Measurements from ENCODE around the gene DDX4. TPM values are rescaled to one million over a fixed set of nuclear protein-coding genes. Genes with fewer than 3 reads are reported as not detected.

Gene DDX4
- total RNA-seq, 3 donors from 2014 or later, result not detected

DNA sequence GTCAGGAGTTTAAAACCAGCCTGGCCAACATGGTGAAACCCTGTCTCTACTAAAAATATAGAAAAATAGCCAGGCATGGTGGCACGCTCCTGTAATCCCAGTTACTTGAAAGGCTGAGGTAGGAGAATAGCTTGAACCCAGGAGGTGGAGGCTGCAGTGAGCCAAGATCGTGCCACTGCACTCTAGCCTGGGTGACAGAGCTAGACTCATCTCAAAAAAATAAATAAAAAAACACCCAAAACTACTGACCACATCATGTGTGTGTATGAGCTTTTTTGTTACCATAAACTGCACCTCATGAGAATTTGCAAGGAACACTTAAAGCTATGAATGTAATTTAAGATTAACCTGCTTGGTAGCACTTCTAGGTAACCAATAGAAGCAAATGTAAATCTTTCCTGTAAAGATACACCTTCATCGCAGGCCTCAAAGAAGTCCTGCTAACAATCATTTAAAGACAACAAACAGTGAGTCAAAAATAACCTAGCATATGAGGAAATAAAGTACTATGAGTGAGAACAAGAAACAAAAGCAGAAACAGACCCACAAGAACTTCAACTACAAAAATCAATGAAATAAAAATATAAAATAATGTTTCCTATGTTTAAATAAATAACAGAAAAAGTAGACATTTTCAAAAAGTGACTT is 38.7 kb upstream of the DDX4 start:
- Histone ChIP-seq H3K4me1 (ENCODE audit: low read depth) (no peaks in the 10 kb centered on the region), H3K9me3 (no peaks in the 10 kb centered on the region), H3K4me3 (no peak overlapping the region), H3K36me3 (ENCODE audit: low read depth) (no peaks in the 10 kb centered on the region)
- intact Hi-C loops (cut with DNase I, micrococcal nuclease), result no loop called here
- DNase-seq (no peak), ATAC-seq (peak; percentile 18)
- no peak for TF ChIP-seq CTCF (IDR thresholded peaks at IDR 0.05)

- ATAC-seq (peak; percentile 93), DNase-seq (no peak)
- no peaks in the 10 kb centered on the region for H3K4me1 ChIP-seq (ENCODE audit: low read depth)
- no peak for TF ChIP-seq CTCF (IDR thresholded peaks at IDR 0.05)
- no peaks in the 10 kb centered on the region for H3K9me3 ChIP-seq
- no peak overlapping the region for H3K4me3 ChIP-seq
- H3K36me3 ChIP-seq (ENCODE audit: low read depth), result no peaks in the 10 kb centered on the region
- intact Hi-C loops (cut with DNase I, micrococcal nuclease), result no loop called here
These were observed 37.1 kb upstream of the DDX4 start for GRCh38 chr5:55700745-55701144.

DNA sequence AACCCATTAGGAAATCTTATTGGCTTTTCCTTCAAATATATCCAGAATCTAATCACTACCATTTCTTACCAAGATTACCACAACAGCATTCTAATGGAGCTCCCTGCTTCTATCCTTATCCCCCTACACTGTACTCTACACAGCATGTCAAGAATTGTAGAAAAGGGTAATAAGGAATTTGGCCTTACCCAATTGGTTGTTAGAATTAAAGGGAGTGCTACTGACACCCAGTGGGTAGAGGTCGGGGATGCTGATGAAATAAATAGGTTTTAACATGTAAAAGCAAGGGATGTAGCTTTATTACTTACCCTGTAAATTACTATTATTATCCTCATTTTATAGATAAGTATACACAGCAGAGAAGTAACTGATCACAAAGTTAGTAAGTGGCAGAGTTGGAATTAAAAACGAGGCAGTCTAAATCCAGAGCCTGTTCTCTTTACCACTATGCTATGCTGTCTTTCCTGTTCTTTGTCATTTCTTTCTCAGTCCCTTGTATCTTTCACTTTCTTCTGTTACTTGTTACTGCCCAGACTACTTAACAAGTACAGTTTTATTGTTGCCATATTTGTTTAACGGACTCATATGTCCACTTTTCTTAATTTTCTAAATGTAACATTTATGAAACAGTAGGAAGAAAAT is 36.3 kb upstream of the DDX4 start:
- TF ChIP-seq CTCF (IDR thresholded peaks at IDR 0.05), result no peak

DNA sequence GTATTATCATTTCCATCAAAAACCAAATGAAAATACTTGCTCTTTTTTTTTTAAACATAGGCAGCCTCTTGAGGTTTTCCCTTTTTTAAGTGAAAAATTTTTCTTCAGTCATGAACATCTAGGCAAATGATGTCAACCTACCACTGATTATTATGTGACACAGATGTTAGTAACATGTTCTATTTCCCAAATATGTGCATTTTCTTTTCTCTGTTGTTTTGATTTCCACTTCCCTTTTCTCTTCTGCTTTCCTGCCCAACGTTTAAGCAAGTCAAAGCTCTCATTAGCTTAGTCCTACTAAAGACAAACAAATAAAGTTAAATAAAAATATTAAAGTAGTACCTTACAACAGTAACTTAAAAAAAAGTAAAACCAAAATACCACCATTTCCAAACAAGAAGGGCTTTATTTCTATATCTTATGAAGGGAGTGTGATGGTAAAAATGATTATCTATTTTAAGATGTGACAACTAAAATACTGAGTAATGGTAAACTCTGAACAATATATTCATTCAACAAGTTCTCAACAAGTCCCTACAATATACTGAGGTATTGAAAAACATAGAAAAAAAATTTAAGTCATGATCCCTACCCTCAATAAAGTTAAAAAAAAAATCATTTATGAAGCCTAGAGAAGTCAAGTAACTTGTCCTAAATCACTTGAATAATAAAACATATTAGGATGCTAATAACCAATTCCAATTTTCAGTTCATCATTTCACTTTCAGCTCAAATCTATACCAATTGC is 35.1 kb upstream of the DDX4 start:
- H3K9me3 ChIP-seq, result no peaks in the 10 kb centered on the region
- DNase-seq (no peak), ATAC-seq (no peak)
- no peak overlapping the region for H3K4me3 ChIP-seq
- no peaks in the 10 kb centered on the region for H3K36me3 ChIP-seq (ENCODE audit: low read depth)
- no peaks in the 10 kb centered on the region for H3K4me1 ChIP-seq (ENCODE audit: low read depth)
- no peak for TF ChIP-seq CTCF (IDR thresholded peaks at IDR 0.05)
- intact Hi-C loops (cut with DNase I, micrococcal nuclease), result no loop called here

More for the DNA sequence above, 36.3 kb upstream of the DDX4 start:
- Histone ChIP-seq H3K36me3 (ENCODE audit: low read depth) (no peaks in the 10 kb centered on the region), H3K4me3 (no peak overlapping the region), H3K9me3 (no peaks in the 10 kb centered on the region), H3K4me1 (ENCODE audit: low read depth) (no peaks in the 10 kb centered on the region)
- DNase-seq (no peak), ATAC-seq (no peak)
- intact Hi-C loops (cut with DNase I, micrococcal nuclease), result no loop called here

GRCh38 chr5:55706230-55706629 is 31.6 kb upstream of the DDX4 start:
- H3K4me1 ChIP-seq (ENCODE audit: low read depth), result no peaks in the 10 kb centered on the region
- intact Hi-C loops (cut with DNase I, micrococcal nuclease), result no loop called here
- no peaks in the 10 kb centered on the region for H3K36me3 ChIP-seq (ENCODE audit: low read depth)
- no peak overlapping the region for H3K4me3 ChIP-seq
- no peak for ATAC-seq
- H3K9me3 ChIP-seq, result no peaks in the 10 kb centered on the region
- no peak for DNase-seq
- TF ChIP-seq CTCF (IDR thresholded peaks at IDR 0.05), result no peak

Measured in mucosa of descending colon (tissue), 3 donors.